HG03045 (cell line): ENCODE measurements around the gene HABP2.

Experiments
- ATAC-seq: cut with Tn5 transposase; IDR thresholded peaks from one replicate; pipeline ENCODE4 v1.9.1; 2021; ENCODE audit warnings: mild to moderate bottlenecking, moderate library complexity; ENCODE audit not compliant: unreplicated experiment

Gene HABP2

DNA sequence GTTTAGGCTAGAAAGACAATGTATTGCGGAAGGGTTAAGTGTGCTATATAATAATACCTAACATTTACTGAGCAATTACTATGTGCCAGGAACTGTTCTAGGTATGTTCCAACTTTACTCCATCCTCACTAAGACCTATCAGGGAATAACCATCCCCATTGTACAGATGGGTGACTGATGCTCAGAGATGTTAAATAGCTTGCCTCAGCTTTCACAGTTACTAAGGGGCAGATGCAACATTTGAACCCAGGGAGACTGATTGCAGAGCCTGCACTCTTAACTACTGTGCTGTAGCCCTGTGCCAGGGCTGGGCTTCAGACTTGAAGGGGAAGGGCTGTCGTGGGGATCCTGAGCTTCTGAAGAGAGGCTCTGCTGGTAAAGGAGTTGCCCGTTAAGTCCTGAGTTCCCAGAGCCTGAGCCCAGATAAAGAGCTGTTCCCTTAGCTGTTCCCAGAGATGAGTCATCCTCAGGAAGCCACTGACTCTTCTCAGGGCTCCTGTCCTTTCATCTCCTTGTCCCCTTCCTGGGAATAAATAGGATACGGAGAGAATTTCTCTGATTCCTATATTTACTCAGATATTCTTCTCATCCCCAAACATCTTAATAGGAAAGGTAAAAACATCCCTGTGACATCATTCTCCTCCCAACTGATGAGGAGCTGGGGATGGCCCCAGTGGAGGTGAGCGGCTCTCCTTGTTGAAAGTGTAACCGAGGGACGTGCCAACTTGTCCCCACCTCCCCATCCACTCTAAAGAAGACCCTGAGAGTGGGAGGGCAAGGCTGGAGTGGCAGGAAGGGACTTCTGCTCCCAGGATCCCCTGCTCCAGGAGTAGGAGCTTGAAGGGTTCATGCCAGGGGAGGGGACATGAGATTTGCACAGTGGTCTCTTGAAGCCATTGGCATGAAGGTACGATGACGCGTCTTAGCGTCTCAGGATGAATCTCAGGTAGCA, 28.0 kb upstream of the HABP2 start:
- ATAC-seq: no peak

DNA sequence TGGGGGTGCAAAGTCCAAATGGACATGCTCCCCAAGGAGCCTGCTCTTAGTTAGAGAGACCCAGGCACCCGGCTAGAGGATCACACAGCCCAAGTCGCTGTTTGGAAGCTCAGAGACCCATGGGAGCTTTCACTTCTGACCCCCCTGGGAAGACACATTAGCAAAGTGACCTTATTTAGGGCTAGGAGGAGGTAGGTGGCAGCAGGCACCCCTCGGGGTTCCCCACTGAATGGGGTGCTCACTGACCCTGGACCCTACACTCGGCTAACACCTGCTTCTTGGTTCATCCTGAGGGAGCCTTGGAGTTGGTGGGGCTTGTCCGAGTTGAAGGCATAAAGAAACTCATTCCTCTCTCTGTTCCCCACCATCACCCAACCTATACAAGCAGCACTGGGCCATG, 27.1 kb upstream of the HABP2 start:
- no peak for ATAC-seq

DNA sequence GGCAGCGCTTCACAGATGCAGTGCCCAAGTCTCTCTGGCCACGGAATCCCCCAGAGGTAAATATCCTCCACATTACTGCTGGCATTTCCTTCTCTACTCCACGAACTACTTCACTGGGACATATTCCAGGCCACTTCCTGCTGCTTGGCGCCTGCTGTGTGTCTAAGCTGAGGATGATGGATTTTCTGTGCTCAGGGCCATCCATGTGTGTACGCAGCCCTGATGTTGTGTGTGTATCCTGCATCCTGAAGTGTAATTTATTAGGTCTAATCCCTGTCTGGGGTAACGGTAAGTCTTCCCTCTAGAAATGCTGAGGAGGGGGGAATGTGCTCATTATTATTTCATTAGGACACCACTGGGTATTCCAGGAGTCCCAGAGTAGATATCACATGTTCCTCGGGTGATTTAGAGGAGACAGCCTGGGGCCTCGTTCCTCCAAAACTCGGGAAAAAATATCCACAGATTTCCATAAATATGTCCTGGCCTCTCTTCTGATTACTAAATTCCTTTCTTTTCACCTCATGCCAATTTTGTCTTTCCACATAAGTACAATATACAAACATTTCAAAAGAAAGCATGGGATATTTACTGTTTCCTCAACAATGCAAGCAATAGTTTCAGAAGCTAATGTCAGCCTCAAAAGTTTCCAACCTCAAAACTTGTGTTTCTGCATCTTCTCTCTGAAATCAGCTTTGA, 25.5 kb upstream of the HABP2 start:
- ATAC-seq: no peak

DNA sequence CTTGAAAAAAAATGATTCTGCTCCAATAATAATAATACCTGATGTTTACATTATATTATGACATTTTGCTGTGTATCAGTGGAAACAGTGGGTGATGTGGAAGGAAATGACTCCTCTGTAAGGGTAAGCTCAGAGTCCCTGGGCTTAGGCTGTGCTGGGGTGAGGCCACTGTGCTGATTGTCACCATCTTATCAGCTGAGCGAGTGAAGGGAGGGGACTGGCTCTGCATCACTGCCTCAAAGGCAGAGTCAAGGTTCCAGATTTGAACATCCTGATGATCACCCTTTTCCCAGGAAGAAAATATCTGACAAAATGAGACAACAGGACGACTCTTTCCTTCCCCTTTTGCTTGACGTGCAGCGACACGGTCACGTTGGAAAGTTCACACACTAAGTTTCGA, 24.0 kb upstream of the HABP2 start:
- ATAC-seq: no peak

DNA sequence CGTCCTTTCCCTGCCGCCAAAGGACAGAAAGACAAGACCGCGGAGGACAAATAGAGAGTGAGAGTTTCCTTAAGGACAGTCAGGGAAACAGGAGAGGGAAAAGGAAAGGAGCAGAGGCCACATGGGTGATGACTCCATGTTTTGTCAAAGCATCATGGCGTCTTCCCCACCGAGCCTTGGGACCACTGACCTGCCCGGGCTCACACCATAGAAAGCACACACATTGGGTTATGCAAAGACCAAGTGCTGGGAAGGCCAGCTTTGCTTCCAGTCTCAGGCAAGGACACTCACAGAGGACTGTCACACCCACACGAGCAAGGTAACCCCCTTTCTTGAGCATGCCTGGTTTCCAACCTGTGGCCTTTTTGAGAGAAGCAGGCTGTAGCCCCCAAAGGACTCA, 23.3 kb upstream of the HABP2 start:
- ATAC-seq: no peak

DNA sequence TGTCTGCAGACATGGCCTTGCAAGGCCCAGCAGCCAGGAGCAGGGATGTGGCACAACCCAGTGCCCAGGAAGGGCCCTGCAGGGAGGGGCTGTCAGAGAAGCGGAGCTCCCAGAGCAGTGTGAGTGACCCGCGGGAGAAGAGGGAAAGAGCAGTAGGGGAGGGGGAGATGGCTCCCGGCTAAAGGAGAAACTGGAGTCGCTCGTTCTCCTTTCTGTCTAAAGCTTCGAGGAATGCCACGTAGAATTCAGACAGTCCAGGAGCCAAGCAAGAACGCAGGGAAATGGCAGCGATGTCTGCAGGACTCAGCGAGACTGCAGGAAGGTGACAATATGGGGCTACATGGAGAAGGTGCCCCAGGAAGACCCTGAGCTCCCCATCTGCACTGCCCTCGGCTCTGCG, 22.4 kb upstream of the HABP2 start:
- ATAC-seq: no peak

DNA sequence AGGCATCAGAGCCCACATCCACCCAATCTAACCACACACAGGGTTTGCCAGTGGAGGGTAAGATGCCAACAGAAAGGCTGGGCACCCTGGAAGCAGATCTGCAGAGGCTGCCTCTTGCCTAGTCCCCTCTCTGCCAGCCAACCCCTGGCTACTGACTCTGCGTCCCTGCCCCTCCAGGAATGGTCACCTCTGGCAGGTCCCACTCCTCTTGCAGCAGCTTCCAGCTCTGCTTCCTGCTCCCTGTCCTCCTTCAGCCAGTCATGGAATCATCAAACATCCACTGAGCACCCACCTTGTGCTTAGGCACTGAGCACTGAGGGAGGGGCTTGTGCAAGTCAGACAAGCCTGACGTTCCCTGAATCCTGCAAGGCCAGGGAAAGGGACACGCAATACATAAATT, 20.1 kb upstream of the HABP2 start:
- no peak for ATAC-seq

DNA sequence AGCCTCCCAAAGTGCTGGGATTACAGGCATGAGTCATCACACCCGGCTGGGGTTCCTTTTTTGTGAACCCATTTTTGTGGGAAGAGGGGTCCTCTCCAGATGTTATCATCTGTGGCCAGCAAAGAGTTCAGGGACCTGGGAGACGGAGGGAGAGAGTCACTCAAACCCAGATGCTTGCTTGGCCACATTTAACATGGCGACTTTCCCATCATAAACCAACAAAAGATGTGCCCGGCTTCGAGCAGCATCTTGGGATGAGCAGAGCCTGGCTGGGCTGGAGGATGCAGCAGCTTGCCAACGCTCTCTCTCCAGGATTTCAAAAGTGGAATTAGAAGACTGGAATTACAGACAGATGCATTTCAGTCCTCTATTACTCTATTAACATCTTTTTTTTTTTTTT, 19.1 kb upstream of the HABP2 start:
- no peak for ATAC-seq

DNA sequence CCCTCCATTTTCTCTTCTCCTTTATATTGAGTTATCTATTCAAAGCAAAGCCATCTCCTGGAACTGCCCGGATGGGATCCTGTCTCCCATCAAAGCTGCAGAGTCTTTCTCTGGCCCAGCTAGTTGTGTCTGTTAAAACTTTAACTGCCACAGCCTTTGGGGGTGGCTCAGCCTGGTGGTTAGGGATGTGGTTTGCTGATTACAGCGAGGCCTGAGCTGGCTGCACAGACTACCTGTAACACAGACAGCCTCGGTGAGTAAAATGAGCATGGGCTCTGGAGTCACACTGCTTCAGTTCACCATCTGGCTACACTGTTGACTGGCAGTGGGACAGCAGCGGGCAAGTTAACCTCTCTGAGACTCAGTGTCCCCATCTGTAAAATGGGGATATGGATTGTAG, 18.4 kb upstream of the HABP2 start:
- no peak for ATAC-seq

DNA sequence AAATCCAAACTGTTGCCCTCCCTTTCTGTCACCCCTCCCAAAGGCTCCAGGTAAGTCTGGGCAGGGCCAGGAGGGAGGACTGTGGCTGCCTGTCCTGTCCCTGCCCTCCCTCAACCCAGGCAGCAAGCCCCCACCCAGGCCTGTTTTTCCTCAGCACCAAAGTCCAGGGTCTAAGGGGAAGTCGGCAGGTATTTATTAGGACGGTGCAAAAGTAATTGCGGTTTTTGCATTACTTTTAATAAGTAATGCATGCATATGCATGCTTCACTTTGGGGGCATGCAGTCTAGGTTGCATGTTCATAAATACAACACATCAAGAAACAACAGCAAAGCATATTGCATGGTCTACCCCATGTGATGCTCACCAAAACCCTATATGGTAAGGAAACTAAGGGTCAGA, 15.2 kb upstream of the HABP2 start:
- no peak for ATAC-seq

DNA sequence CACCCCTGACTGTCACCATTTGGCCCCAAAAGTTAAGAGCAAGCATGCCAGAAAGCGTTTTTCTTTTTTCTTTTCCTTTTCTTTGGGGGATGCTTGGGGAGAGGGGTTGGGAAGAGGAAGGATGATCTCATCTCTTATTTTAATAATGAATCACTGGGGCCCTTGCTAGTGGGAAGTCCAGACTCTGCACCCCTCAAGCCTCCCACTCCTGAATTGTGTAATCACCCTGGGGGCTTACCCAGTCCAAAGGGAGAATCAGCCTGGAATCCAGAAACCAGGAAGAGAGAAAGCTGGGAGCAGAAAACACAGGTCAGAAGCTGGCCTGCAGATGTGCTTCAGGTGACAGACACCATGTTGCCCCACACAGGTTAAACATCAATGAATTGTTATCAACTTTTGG, 14.7 kb upstream of the HABP2 start:
- ATAC-seq: no peak

DNA sequence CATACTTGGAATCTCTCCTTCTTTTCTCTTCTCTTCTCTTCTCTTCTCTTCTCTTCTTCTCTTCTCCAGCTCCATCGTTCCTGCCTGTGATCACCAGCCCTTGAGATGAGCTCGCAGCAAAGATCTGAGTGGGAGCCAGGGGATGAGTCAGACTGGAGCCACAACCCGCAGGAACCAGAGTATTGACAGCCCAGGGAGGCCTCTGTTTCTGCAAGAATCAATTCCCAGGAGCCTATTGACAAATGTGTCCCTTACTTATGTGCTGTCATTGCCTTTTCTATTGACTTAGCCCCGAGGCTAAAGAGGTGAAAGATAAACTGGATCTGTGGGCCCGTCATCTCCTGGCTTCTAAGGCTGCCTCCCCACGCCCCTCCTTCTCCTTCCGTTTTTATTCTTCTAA, 13.1 kb upstream of the HABP2 start:
- no peak for ATAC-seq

DNA sequence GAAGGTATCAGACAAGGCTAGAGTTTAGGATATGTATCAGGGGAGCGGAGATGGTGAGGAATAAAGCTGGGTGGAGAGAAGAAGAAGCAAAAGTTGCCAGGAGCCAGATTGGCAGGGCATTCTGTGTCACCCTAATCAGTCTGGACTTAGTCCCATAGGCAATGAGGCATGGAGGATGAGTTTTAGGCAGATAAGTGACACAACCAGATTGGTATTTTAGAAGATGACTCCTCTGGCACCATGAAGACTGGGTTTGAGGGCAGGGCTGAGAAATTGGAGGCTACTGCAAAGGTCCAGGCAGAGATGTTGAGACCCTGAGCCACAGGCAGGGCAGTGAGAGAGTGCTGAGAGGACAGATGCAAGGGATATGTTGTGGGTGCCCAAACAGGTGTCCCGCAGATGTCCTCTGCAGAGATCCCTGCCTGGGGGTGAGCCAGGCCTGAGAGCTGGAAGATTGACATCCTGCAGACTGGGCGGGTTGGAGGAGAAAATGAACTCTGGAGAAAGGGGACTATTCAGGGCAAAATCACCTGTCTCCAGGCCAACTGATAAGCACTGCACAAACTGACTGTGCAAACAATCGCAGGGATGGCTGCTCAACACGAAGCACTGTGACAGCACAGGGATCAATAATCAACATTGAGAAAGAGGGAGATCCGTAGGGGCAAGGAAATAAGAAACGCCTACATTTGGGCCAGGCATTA, 11.9 kb upstream of the HABP2 start:
- no peak for ATAC-seq

DNA sequence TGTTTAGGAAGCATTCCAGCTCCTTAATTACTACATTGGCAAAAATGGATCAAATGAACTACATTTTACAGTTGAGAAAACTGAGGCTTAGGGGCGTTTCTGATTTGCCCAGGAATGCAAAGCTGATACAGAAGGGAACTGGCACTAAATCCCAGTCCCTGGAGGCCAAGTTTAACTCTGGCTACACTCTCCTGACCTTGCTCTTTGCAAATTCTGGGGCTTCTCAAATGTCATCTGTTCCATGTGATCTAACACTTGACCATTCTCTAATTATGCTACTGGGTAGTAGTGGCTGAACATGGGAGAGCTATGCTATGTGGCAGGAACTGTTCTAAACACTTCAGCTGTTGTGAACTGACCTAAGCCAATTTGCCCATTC, 11.3 kb upstream of the HABP2 start:
- no peak for ATAC-seq

DNA sequence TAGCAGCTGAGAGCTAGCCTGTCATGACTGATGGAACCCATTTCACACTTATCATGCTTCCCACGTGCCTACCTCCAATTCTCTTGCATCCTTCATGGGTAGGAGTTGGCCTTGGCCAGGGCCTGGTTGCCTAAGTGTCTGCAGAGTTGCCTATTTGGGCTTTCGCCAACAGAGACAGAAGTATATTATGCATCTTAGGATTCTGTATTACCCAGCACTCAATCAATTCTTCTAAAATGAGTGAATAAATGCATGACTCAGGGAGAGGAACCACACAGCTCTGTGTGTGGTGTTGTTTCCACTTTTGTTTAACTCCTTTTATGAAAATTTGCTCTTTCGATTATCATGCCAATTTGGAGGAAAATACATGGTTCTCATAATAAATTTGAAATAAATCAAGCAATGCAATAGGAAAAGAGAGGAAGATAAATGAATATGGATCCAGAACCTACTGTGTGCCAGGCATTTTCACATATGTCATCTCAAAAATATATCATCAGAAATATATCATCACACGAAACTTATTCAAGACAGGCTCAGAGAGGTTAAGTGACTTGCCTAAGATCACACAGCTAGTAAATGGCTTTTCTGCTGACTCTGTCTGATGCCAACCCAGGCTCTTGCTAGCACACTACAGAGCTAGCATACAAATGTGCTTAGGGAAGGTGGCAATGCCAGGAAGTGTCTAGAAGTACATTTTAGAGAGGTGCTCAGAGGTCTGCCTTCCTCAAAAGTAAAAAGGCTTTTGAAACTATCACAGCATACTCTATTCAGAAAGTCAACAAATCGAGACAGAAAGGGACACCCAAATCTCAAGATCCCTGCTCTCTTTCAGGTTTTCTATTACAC, 9.5 kb upstream of the HABP2 start:
- no peak for ATAC-seq

DNA sequence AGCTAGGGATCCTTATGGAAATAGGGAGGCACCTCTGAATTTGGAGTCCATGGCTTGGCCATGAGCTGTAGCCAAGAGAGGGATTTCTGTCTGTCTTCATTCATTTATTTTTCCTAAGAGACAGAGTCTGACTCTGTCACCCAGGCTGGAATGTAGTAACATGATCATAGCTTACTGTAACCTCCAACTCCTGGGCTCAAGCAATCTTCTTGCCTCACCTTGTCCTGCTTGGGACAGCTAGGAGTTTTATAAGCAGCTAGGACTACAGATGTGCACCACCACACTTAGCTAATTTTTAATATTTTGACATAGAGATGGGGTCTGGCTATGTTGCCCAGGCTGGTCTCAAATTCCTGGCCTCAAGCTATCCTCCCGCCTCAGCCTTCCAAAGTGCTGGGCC, 8.5 kb upstream of the HABP2 start:
- no peak for ATAC-seq

DNA sequence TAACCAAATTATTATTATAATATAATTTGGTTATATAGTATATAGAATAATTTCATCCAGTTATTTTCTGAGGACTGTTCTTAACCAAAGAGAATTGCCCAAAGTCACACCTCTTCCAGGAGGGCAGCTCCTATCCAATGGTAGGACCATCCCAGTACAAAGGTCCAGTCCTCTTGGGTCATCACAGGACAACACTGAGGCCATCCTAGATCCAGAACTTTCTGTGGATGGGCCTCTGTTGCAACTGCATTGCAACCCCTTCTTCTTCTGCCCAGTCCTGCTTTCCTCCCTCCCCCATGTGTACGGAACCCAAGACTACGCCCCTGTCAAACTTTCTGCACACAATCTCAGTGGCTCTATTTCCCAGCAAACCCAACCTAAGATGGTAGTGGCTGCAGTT, 5.4 kb upstream of the HABP2 start:
- no peak for ATAC-seq

DNA sequence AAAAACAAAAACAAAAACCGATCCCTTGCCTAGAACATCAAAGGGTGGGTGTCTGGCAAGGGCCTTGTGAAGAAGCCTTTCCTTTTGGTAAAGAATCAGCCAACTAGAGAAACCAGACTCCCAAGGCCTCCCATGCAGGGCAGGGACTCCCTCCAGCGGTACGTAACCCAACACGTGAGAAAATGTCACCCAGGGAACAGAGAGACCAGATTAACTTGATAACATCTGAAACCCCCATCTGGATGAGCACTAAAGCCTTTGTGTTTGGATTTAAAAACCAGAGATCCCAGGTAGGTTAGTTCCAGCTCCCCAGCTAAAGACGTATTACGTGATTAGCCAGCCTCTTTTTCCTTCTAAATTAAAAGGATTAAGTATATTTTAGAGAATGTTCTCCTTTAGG, 3.0 kb upstream of the HABP2 start:
- no peak for ATAC-seq

DNA sequence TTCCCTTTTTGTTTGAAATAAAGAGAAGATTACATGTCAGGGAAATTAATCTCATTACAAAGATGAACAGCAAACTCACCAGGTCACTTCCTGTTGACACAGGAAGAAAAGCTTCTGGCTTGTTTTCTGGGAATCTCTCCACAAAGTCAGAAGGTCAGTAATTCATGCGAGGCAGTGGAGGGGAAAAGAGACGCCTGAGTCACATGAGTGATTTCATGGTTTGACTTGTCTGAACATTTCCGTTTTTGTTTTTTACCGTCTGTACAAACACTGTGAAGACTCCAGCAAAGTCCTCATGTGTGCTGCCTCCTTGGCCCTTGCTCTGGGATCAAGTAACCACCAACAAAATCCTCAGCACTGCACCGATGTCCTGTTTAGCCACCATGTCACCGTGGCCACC, 2.5 kb upstream of the HABP2 start:
- no peak for ATAC-seq

DNA sequence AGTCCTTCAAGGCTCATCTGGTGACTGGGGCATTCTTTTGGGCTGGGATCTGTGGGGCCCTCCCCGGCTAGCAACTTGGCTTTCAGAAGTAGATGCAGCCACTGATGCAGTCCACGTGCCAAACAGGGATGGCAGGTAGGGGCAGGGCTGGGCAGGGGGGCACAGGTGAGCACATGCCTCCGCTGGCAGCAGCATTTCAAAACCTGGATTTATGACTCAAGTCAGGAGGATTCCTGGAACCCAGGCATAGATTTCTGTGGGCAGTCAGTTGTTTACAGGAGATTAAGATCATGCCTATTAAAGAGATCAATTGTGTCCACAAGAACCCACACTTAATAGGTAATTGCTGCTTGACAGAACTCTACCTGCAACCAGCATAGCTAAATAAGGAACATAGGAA, 839 bp upstream of the HABP2 start:
- no peak for ATAC-seq

DNA sequence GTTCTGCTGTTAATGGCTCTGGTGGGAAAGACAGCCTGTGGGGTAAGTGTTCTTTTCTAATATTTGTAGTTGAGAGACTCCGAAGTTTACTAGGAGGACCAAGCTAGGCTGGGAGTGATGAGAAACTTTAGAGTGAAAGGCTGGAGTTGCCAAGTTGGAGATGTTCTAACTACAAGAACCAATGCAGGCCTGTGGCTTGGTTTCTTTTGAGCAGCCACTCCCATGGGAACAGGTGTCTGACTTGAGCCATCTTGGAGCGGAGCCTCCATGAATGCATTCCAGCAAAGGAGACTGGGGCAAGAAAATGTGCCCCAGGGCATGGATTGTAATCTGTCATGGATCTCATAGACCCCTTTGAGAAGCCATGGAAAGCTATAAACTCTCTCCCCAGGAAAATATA, 296 bp downstream of the HABP2 start:
- ATAC-seq: no peak
